GM12878 (cell line): ENCODE results near the gene OGFOD3. TPM values are rescaled to one million over a fixed set of nuclear protein-coding genes. Genes with fewer than 3 reads are reported as not detected.

Experiments
- ATAC-seq: fragments of 200-7000 bp; cut with Tn5 transposase; 3 replicates; pipeline ENCODE4 v1.9.1; 2020; ENCODE audit warnings: mild to moderate bottlenecking, moderate library complexity
- BruUV-seq: library from RNA; stranded (reverse); fragments of 400-500 nt; replicated peaks from 2 replicates; lab custom pipeline; 2021; lab: Mats Ljungman, UMichigan
- CTCF ChIA-PET: fragments of 300-600 bp; sonication (Branson Sonifier 250); formaldehyde crosslinking; extraction: SDS; loops from one replicate; lab custom pipeline; 2021; ENCODE audit warnings: inconsistent platforms; lab: Yijun Ruan, JAX
- POLR2A ChIA-PET: fragments of 350-600 bp; formaldehyde crosslinking; extraction: SDS; loops from one replicate; lab custom pipeline; 2021; ENCODE audit warnings: inconsistent platforms; lab: Charles Lee
- RAD21 ChIA-PET: fragments of 300-600 bp; sonication (Branson Sonifier 250); formaldehyde crosslinking; loops from one replicate; lab custom pipeline; 2023; ENCODE audit warnings: antibody characterized with exemption; ENCODE audit not compliant: unreplicated experiment; lab: Charles Lee
- SMC1A ChIA-PET: fragments of 300-600 bp; sonication (Branson Sonifier 250); formaldehyde crosslinking; loops from one replicate; lab custom pipeline; 2023; ENCODE audit not compliant: unreplicated experiment, uncharacterized antibody; lab: Charles Lee
- DNase-seq: peaks from one replicate; pipeline ENCODE4 v3.0.0-alpha.2; 2011; ENCODE audit warnings: low read depth, low spot score
- FAIRE-seq: peaks from 3 replicates; lab custom pipeline; 2011; peaks lifted over from hg19 to GRCh38; lab: Jason Lieb, UNC
- H2AFZ ChIP-seq: 2 replicates; pipeline ENCODE4 v1.6.0; 2011; ENCODE audit warnings: low read depth, low read length, control low read depth; ENCODE audit not compliant: control insufficient read depth
- H3K27ac ChIP-seq: 2 replicates; pipeline ENCODE4 v1.5.1; 2011; ENCODE audit warnings: control low read depth; ENCODE audit not compliant: control insufficient read depth, insufficient read depth
- H3K27me3 ChIP-seq, 2 experiments: replicated peaks in 1 of 2; 2 replicates each; pipeline versions ENCODE4 v1.6.0 to v1.6.1; 2011; ENCODE audit warnings: low read length in 1 of 2; ENCODE audit not compliant: control insufficient read depth in 2 of 2, insufficient read depth in 2 of 2
- H3K36me3 ChIP-seq, 2 experiments: 2 replicates each; pipeline ENCODE4 v1.5.1; 2011; ENCODE audit warnings: low read length in 1 of 2; ENCODE audit not compliant: control insufficient read depth in 2 of 2, insufficient read depth in 2 of 2
- H3K4me1 ChIP-seq: 2 replicates; pipeline ENCODE4 v1.6.1; 2011; ENCODE audit warnings: mild to moderate bottlenecking, low read length, moderate library complexity, mixed read lengths; ENCODE audit not compliant: control insufficient read depth, insufficient read depth
- H3K4me2 ChIP-seq: 2 replicates; pipeline ENCODE4 v1.6.0; 2011; ENCODE audit warnings: control low read depth; ENCODE audit not compliant: control insufficient read depth, insufficient read depth
- H3K4me3 ChIP-seq: fragments of 200-600 bp; sonication (generic); 2 replicates; pipeline ENCODE4 v1.5.1; 2016
- H3K79me2 ChIP-seq: 2 replicates; pipeline ENCODE4 v1.6.0; 2011; ENCODE audit warnings: low read length; ENCODE audit not compliant: control insufficient read depth, insufficient read depth
- H3K9ac ChIP-seq: 2 replicates; pipeline ENCODE4 v1.8.0; 2011; ENCODE audit warnings: low read length, control low read depth, mixed read lengths; ENCODE audit not compliant: control insufficient read depth, insufficient read depth
- H3K9me3 ChIP-seq: replicated peaks from 3 replicates; pipeline ENCODE4 v1.5.1; 2011; ENCODE audit warnings: mild to moderate bottlenecking, low read length; ENCODE audit not compliant: control insufficient read depth, insufficient read depth
- H4K20me1 ChIP-seq: 2 replicates; pipeline ENCODE4 v1.6.0; 2011; ENCODE audit not compliant: control insufficient read depth, insufficient read depth
- CEBPB ChIP-seq, 2 experiments: fragments of 150-350 bp in 1 of 2; IDR thresholded peaks; 2 replicates each; pipeline ENCODE4 v1.6.1; 2012 to 2014; ENCODE audit warnings: low read depth in 2 of 2, low read length in 2 of 2, borderline replicate concordance in 1 of 2, inconsistent platforms in 1 of 2
- CHD2 ChIP-seq: IDR thresholded peaks from 2 replicates; pipeline ENCODE4 v1.6.1; 2011; ENCODE audit warnings: low read depth, low read length, improper control_type of control experiment, borderline replicate concordance
- CREB1 ChIP-seq: IDR thresholded peaks from 2 replicates; pipeline ENCODE4 v1.6.1; 2012; ENCODE audit warnings: low read depth, mild to moderate bottlenecking, inconsistent platforms
- GATAD2B ChIP-seq: fragments of 450-650 bp; conservative IDR thresholded peaks from 2 replicates; pipeline ENCODE4 v1.6.1; 2017; ENCODE audit warnings: low read depth, mild to moderate bottlenecking, moderate library complexity
- MEF2A ChIP-seq: IDR thresholded peaks from 2 replicates; pipeline ENCODE4 v1.6.1; 2011; ENCODE audit warnings: low read depth, mild to moderate bottlenecking, low read length, moderate library complexity; ENCODE audit not compliant: insufficient read depth
- NR2C1 ChIP-seq: fragments of 450-650 bp; IDR thresholded peaks from 2 replicates; pipeline ENCODE4 v1.6.1; 2017; ENCODE audit warnings: antibody characterized with exemption, mild to moderate bottlenecking, moderate library complexity
- RAD21 ChIP-seq: IDR thresholded peaks from 2 replicates; pipeline ENCODE4 v1.6.1; 2011; ENCODE audit warnings: mild to moderate bottlenecking, low read depth, low read length, moderate library complexity; ENCODE audit not compliant: insufficient read depth
- TAF1 ChIP-seq: IDR thresholded peaks from 2 replicates; pipeline ENCODE4 v1.6.1; 2011; ENCODE audit warnings: mild to moderate bottlenecking, low read depth, low read length, borderline replicate concordance
- ZBTB11 ChIP-seq: fragments of 450-650 bp; formaldehyde crosslinking; IDR thresholded peaks from 2 replicates; pipeline ENCODE4 v1.5.0; 2022; ENCODE audit warnings: mild to moderate bottlenecking, missing genetic modification characterization
- WGBS: methylation state at CpG from one replicate; pipeline ENCODE4 v1.1.6; 2016; ENCODE audit warnings: low lambda C conversion rate; ENCODE audit not compliant: insufficient replicate concordance, insufficient coverage; ENCODE audit errors: missing lambda C conversion rate; 5-methylcytosine and 5-hydroxymethylcytosine counted together
- in situ Hi-C: fragments of 300-500 bp; cut with MboI; formaldehyde crosslinking; loops from 9 replicates; pipeline ENCODE4 v1.14.3; 2018; ENCODE audit warnings: mixed read lengths
- intact Hi-C: fragments of 100-400 bp; cut with micrococcal nuclease; formaldehyde crosslinking; loops from one replicate; pipeline ENCODE4 v1.14.2; 2022; ENCODE audit not compliant: unreplicated experiment
- polyA plus RNA-seq, 11 experiments: library from polyadenylated mRNA; depleted of rRNA in 4 of 11; unstranded in 6 of 11; stranded (reverse) in 5 of 11; fragments of >200 nt; fragmentation: Nextera tagmentation in 4 of 11; fragmentation: Illumina TruSeq in 1 of 11; extraction: Ambion mirVana in 4 of 11; extraction: Trizol in 1 of 11; gene quantifications; 1 replicate in 1 of 11; 2 replicates in 10 of 11; pipeline versions ENCODE4 v1.2.1 to v1.2.3, GENCODE V29; 2011 to 2016; ENCODE audit warnings: inconsistent platforms in 2 of 11, missing spikeins in 2 of 11, low read depth in 1 of 11
- total RNA-seq, 4 experiments: library from RNA; depleted of rRNA in 3 of 4; stranded (reverse); fragments of >200 nt in 3 of 4; fragmentation: Illumina TruSeq in 1 of 4; extraction: Trizol in 1 of 4; gene quantifications; 2 replicates each; pipeline versions ENCODE4 v1.2.1 to v1.2.3, GENCODE V29; 2013 to 2021

The OGFOD3 gene
- total and polyA plus RNA-seq, 10 of the 15 experiments (the other 5 are each of a cell fraction or from before 2014, with no cell fraction given), result 0.48 to 28.4 (median 18.3) TPM

DNA sequence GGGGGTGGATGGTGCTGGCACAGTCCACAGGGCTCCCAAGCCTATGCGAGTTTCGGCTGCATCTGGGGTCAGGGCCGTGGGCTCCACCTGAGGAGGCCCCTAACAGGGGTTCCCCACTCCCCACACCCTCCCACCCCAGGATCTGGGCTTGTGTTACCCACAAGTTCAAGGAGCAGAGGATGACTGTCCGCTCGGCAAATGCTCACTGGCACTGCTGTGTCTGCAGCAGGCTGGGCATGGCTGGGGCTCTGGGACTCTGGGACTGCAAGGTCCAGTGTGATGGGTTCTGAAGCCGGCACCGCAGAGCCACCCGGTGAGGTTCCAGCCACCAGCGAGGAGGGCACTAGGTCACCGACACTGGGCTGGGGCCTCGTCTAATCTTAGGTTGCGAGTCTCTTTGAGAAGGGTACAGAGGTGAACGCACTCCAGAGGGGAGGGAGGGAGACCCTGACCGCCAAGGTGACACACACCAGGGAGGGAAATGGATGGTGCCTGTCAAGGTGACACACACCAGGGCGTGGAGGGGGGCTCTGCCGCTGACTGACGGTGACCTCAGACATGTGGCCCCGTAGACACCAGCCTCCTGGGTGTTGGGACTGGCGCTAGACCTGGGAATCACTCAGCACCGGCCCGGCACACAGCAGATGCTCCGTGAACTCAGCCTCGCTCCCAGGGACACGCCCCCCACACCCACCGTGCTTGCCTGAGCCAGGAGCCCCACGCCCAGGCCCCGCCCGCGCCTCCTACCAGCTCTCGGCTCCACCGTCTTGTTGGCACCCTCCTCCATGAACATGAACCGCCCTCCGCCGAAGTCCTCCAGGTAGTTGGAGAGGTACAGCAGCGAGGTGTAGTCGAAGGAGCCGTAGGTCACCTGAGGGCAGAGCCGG, 20.7 kb downstream of the OGFOD3 start:
- intact Hi-C loops, result no loop called here
- Histone ChIP-seq H3K4me3 (no peak overlapping the region), H3K9ac (no peak overlapping the region), H3K9me3 (no peaks in the 10 kb centered on the region), H3K79me2 (no peaks in the 10 kb centered on the region), H3K4me1 (peaks cover 4% of the 10 kb centered on the region; the same call in 1 of the 2 replicates), H3K27me3 (no peaks in the 10 kb centered on the region), H3K4me2 (no peak overlapping the region), H2AFZ (no peak overlapping the region), H3K27ac (no peak overlapping the region), H3K36me3 (peaks cover 2% of the 10 kb centered on the region in 2 experiments; a peak in 2 of 4 replicates), H4K20me1 (no peaks in the 10 kb centered on the region)
- no peak for FAIRE-seq
- in situ Hi-C loops, result no loop called here
- POLR2A ChIA-PET, result no interaction called here
- ATAC-seq, result no peak
- CTCF ChIA-PET, result no interaction called here
- RAD21 ChIA-PET, result no interaction called here
- BruUV-seq, result no TSS peak
- SMC1A ChIA-PET, result no interaction called here
- 94% methylated on average over 37 of the region's 38 CpGs for WGBS
- DNase-seq, result no peak
- TF ChIP-seq CREB1, result no peak
- TF ChIP-seq GATAD2B, result no peak
- TF ChIP-seq ZBTB11 (CRISPR knock-in tag), result no peak
- TF ChIP-seq NR2C1, result no peak
- TF ChIP-seq TAF1, result no peak
- no peak for TF ChIP-seq CEBPB (IDR thresholded peaks at IDR 0.05; ENCODE audit: borderline replicate concordance in 1 of 2, low read depth in 2 of 2, low read length in 2 of 2)
- no peak for TF ChIP-seq RAD21
- no peak for TF ChIP-seq MEF2A
- TF ChIP-seq CHD2, result no peak
